Measurements from ENCODE around the gene MAST2. TPM values are rescaled to one million over a fixed set of nuclear protein-coding genes. Genes with fewer than 3 reads are reported as not detected.

MAST2 gene
- total RNA-seq, 6 donors from 2014 or later = 16.0 to 77.8 (median 26.4) TPM

GRCh38 chr1:45974541-45975269 lies 171.3 kb downstream of the MAST2 start:
- no peak for ATAC-seq (ENCODE audit: low FRiP score in 2 of 2)
- 95 to 100% methylated on average over 1 of the region's 1 CpG for WGBS, 2 donors
- Histone ChIP-seq H3K4me1 (no peaks in the 10 kb centered on the region), H3K4me3 (no peak overlapping the region), H3K27me3 (no peaks in the 10 kb centered on the region), H3K9me3 (no peaks in the 10 kb centered on the region), H3K36me3 (peaks cover 0 to 5% (median 0%) of the 10 kb centered on the region in 4 donors), H3K27ac (no peak overlapping the region)
- TF ChIP-seq EP300 (IDR thresholded peaks at IDR 0.05) (no peak), CTCF (IDR thresholded peaks at IDR 0.05) (no peak), POLR2AphosphoS5 (IDR thresholded peaks at IDR 0.05) (no peak), POLR2A (IDR thresholded peaks at IDR 0.05) (no peak)
- DNase-seq = no peak

GRCh38 chr1:45976623-45977022 lies 173.2 kb downstream of the MAST2 start:
- H3K4me1 ChIP-seq = no peaks in the 10 kb centered on the region
- H3K36me3 ChIP-seq = peaks cover 0 to 5% (median 0%) of the 10 kb centered on the region in 4 donors
- no peak for DNase-seq
- 79 to 88% methylated on average over 3 of the region's 3 CpGs for WGBS, 2 donors
- H3K4me3 ChIP-seq = no peak overlapping the region
- H3K9me3 ChIP-seq = peaks cover 0 to 7% (median 0%) of the 10 kb centered on the region in 4 donors
- TF ChIP-seq POLR2AphosphoS5 (IDR thresholded peaks at IDR 0.05) (no peak), POLR2A (IDR thresholded peaks at IDR 0.05) (no peak), CTCF (IDR thresholded peaks at IDR 0.05) (no peak), EP300 (IDR thresholded peaks at IDR 0.05) (no peak)
- ATAC-seq (ENCODE audit: low FRiP score in 2 of 2) = no peak
- no peak overlapping the region for H3K27ac ChIP-seq
- no peaks in the 10 kb centered on the region for H3K27me3 ChIP-seq

- peaks cover 0 to 7% (median 0%) of the 10 kb centered on the region in 4 donors for H3K9me3 ChIP-seq
- H3K4me3 ChIP-seq = no peak overlapping the region
- WGBS, 2 donors = 63 to 75% methylated on average over 2 of the region's 2 CpGs
Measured at GRCh38 chr1:45979074-45979777, 175.8 kb downstream of the MAST2 start.

GRCh38 chr1:45979778-45980176 lies 176.4 kb downstream of the MAST2 start:
- H3K4me3 ChIP-seq = no peak overlapping the region
- 94 to 97% methylated on average over 5 of the region's 5 CpGs for WGBS, 2 donors
- H3K9me3 ChIP-seq = peaks cover 0 to 7% (median 0%) of the 10 kb centered on the region in 4 donors
- no peaks in the 10 kb centered on the region for H3K4me1 ChIP-seq
- TF ChIP-seq POLR2AphosphoS5 (IDR thresholded peaks at IDR 0.05) (no peak), POLR2A (IDR thresholded peaks at IDR 0.05) (no peak), EP300 (IDR thresholded peaks at IDR 0.05) (no peak), CTCF (IDR thresholded peaks at IDR 0.05) (no peak)
- ATAC-seq (ENCODE audit: low FRiP score in 2 of 2) = no peak
- H3K27me3 ChIP-seq = no peaks in the 10 kb centered on the region
- H3K36me3 ChIP-seq = no peaks in the 10 kb centered on the region
- no peak for DNase-seq
- no peak overlapping the region for H3K27ac ChIP-seq

More at GRCh38 chr1:45979074-45979777, 175.8 kb downstream of the MAST2 start:
- TF ChIP-seq CTCF (IDR thresholded peaks at IDR 0.05) (no peak), POLR2A (IDR thresholded peaks at IDR 0.05) (no peak), POLR2AphosphoS5 (IDR thresholded peaks at IDR 0.05) (no peak), EP300 (IDR thresholded peaks at IDR 0.05) (no peak)
- Histone ChIP-seq H3K36me3 (no peaks in the 10 kb centered on the region), H3K27me3 (no peaks in the 10 kb centered on the region), H3K4me1 (no peaks in the 10 kb centered on the region), H3K27ac (no peak overlapping the region)
- DNase-seq = no peak
- no peak for ATAC-seq (ENCODE audit: low FRiP score in 2 of 2)

All from upper lobe of left lung (tissue), 6 donors.